ENCODE results near the gene POLE2. TPM values are rescaled to one million over a fixed set of nuclear protein-coding genes. Genes with fewer than 3 reads are reported as not detected.
A peak's percentile ranks its signal among the peaks of the same experiment; 100 is the strongest.

The POLE2 gene
- total and polyA plus RNA-seq, 2 of the 13 experiments (the other 11 are each of a cell fraction or from before 2014, with no cell fraction given): 16.6 to 37.0 TPM

- TF ChIP-seq ZBTB40 (IDR thresholded peaks at IDR 0.05) (no peak), ZBTB40 (CRISPR knock-in tag; IDR thresholded peaks at IDR 0.05) (peak; percentile 72), ARNTL (CRISPR knock-in tag; IDR thresholded peaks at IDR 0.05) (no peak), NR2F2 (IDR thresholded peaks at IDR 0.05; ENCODE audit: borderline replicate concordance, low read depth) (no peak; the same call in 1 of the 2 replicates), ZBTB39 (CRISPR knock-in tag; IDR thresholded peaks at IDR 0.05) (peak; percentile 31; the same call in 1 of the 2 replicates), ZNF546 (CRISPR knock-in tag; conservative IDR thresholded peaks at IDR 0.05) (no peak), ZNF616 (CRISPR knock-in tag; IDR thresholded peaks at IDR 0.05; ENCODE audit: low read depth) (peak; percentile 65; the same call in 1 of the 2 replicates), RBFOX2 (IDR thresholded peaks at IDR 0.05; ENCODE audit: low read depth, low read length) (peak; percentile 87), ZNF282 (IDR thresholded peaks at IDR 0.05; ENCODE audit: partially characterized antibody) (no peak), ZNF510 (CRISPR knock-in tag; IDR thresholded peaks at IDR 0.05; ENCODE audit: low read depth) (no peak), BCL6 (CRISPR knock-in tag; IDR thresholded peaks at IDR 0.05) (peak; percentile 39; the same call in 1 of the 2 replicates), ZNF20 (CRISPR knock-in tag; IDR thresholded peaks at IDR 0.05) (no peak)
Observed at GRCh38 chr14:49598485-49599300, 89.3 kb downstream of the POLE2 start, which contains the start of gene LRR1 (continued).
